A549 (cell line): ENCODE measurements around the gene SORCS3. TPM values are rescaled to one million over a fixed set of nuclear protein-coding genes. Genes with fewer than 3 reads are reported as not detected.

Experiments
- ATAC-seq, 2 experiments: fragments of 200-7000 bp in 1 of 2; fragments of >200 bp in 1 of 2; cut with Nextera tagmentation in 1 of 2; cut with Tn5 transposase in 1 of 2; 3 replicates each; pipeline versions ENCODE4 v1.8.0 to v1.9.1; 2018 to 2020; ENCODE audit warnings: mild to moderate bottlenecking in 1 of 2, moderate library complexity in 1 of 2
- CTCF ChIA-PET: fragments of 300-600 bp; sonication (Branson Sonifier 250); formaldehyde crosslinking; extraction: SDS; loops from one replicate; lab custom pipeline; 2021; ENCODE audit warnings: antibody characterized with exemption, inconsistent platforms; lab: Yijun Ruan, JAX
- POLR2A ChIA-PET: fragments of 350-600 bp; formaldehyde crosslinking; extraction: SDS; loops from one replicate; lab custom pipeline; 2021; ENCODE audit warnings: antibody characterized with exemption, inconsistent platforms; lab: Yijun Ruan, JAX
- DNase-seq, 2 experiments: peaks; one replicate each; pipeline versions ENCODE4 v3.0.0 to v3.0.0-alpha.2; 2011 to 2016; ENCODE audit warnings: low read depth in 1 of 2, low spot score in 1 of 2
- FAIRE-seq: peaks from 2 replicates; lab custom pipeline; 2011; peaks lifted over from hg19 to GRCh38; lab: Jason Lieb, UNC
- H3K27ac ChIP-seq, 2 experiments: fragments of >200 bp; sonication (Bioruptor Twin); formaldehyde crosslinking; 3 replicates each; pipeline ENCODE4 v1.5.1; 2016 to 2017
- H3K4me1 ChIP-seq: fragments of >200 bp; sonication (Bioruptor Twin); formaldehyde crosslinking; 3 replicates; pipeline ENCODE4 v1.6.1; 2016
- H3K4me2 ChIP-seq: fragments of >200 bp; sonication (Bioruptor Twin); formaldehyde crosslinking; 3 replicates; pipeline ENCODE4 v1.6.1; 2016
- H3K4me3 ChIP-seq: fragments of >200 bp; sonication (Bioruptor Twin); formaldehyde crosslinking; 3 replicates; pipeline ENCODE4 v1.5.1; 2016
- H3K9me3 ChIP-seq: fragments of >200 bp; sonication (Bioruptor Twin); formaldehyde crosslinking; 3 replicates; pipeline ENCODE4 v1.6.1; 2016
- CBX2 ChIP-seq: fragments of 200-600 bp; sonication (generic); IDR thresholded peaks from 2 replicates; pipeline ENCODE4 v1.6.1; 2016; ENCODE audit warnings: low read depth, mild to moderate bottlenecking, borderline replicate concordance
- CBX8 ChIP-seq: fragments of 200-600 bp; sonication (generic); IDR thresholded peaks from 2 replicates; pipeline ENCODE4 v1.6.1; 2016
- CEBPB ChIP-seq, 2 experiments: fragments of >200 bp in 1 of 2; sonication (Bioruptor Twin) in 1 of 2; formaldehyde crosslinking in 1 of 2; IDR thresholded peaks; 2 replicates each; pipeline ENCODE4 v1.6.1; 2012 to 2016
- CHD4 ChIP-seq: fragments of 200-600 bp; sonication (generic); IDR thresholded peaks from 2 replicates; pipeline ENCODE4 v1.6.1; 2016; ENCODE audit warnings: antibody characterized with exemption, mild to moderate bottlenecking, borderline replicate concordance
- CTCF ChIP-seq: fragments of >200 bp; sonication (Bioruptor Twin); formaldehyde crosslinking; IDR thresholded peaks from 3 replicates; pipeline ENCODE4 v1.5.1; 2016
- EHF ChIP-seq: fragments of 250-450 bp; sonication (Bioruptor Pico); IDR thresholded peaks from 2 replicates; pipeline ENCODE4 v1.5.0; 2020; ENCODE audit warnings: mild to moderate bottlenecking
- EP300 ChIP-seq, 2 experiments: fragments of >200 bp; sonication (Bioruptor Twin); formaldehyde crosslinking; IDR thresholded peaks; 2 replicates in 1 of 2; 3 replicates in 1 of 2; pipeline ENCODE4 v1.6.1; 2016 to 2017
- ESRRA ChIP-seq: fragments of 150-350 bp; IDR thresholded peaks from 2 replicates; pipeline ENCODE4 v1.6.1; 2014; ENCODE audit warnings: mild to moderate bottlenecking, low read length, borderline replicate concordance
- HDAC2 ChIP-seq: fragments of 200-600 bp; sonication (generic); IDR thresholded peaks from 2 replicates; pipeline ENCODE4 v1.6.1; 2016
- HES2 ChIP-seq: fragments of >200 bp; sonication (Bioruptor Twin); formaldehyde crosslinking; IDR thresholded peaks from 2 replicates; pipeline ENCODE4 v1.6.1; 2016
- HOXB5 ChIP-seq: fragments of 250-450 bp; sonication (Bioruptor Pico); IDR thresholded peaks from 2 replicates; pipeline ENCODE4 v1.5.0; 2020; ENCODE audit warnings: mild to moderate bottlenecking, moderate library complexity
- JUNB ChIP-seq: fragments of >200 bp; sonication (Bioruptor Twin); formaldehyde crosslinking; IDR thresholded peaks from 2 replicates; pipeline ENCODE4 v1.6.1; 2016
- KDM1A ChIP-seq: fragments of 200-600 bp; sonication (generic); IDR thresholded peaks from 2 replicates; pipeline ENCODE4 v1.6.1; 2016; ENCODE audit warnings: low read depth, mild to moderate bottlenecking
- KDM5A ChIP-seq: fragments of 200-600 bp; sonication (generic); IDR thresholded peaks from 2 replicates; pipeline ENCODE4 v1.6.1; 2016; ENCODE audit warnings: antibody characterized with exemption, mild to moderate bottlenecking
- PBX3 ChIP-seq: IDR thresholded peaks from 2 replicates; pipeline ENCODE4 v1.6.1; 2012
- REST ChIP-seq: fragments of 200-600 bp; sonication (generic); IDR thresholded peaks from 2 replicates; pipeline ENCODE4 v1.6.1; 2016; ENCODE audit warnings: antibody characterized with exemption, mild to moderate bottlenecking, moderate library complexity
- RFX5 ChIP-seq: fragments of 450-650 bp; IDR thresholded peaks from 2 replicates; pipeline ENCODE4 v1.7.1; 2014; ENCODE audit warnings: antibody characterized with exemption, mild to moderate bottlenecking, moderate library complexity
- RNF2 ChIP-seq: fragments of 200-600 bp; sonication (generic); IDR thresholded peaks from 2 replicates; pipeline ENCODE4 v1.6.1; 2016; ENCODE audit warnings: low read depth, mild to moderate bottlenecking, antibody characterized with exemption, moderate library complexity, borderline replicate concordance
- SMC3 ChIP-seq: fragments of >200 bp; sonication (Bioruptor Twin); formaldehyde crosslinking; IDR thresholded peaks from 3 replicates; pipeline ENCODE4 v1.6.1; 2018; ENCODE audit warnings: inconsistent platforms
- TP53 ChIP-seq: fragments of 250-450 bp; sonication (Bioruptor Pico); IDR thresholded peaks from 2 replicates; pipeline ENCODE4 v1.5.0; 2021; ENCODE audit warnings: mild to moderate bottlenecking, moderate library complexity
- USF2 ChIP-seq: fragments of 450-650 bp; IDR thresholded peaks from 2 replicates; pipeline ENCODE4 v1.6.1; 2014; ENCODE audit warnings: antibody characterized with exemption
- ZNF302 ChIP-seq: fragments of 250-450 bp; sonication (Bioruptor Pico); IDR thresholded peaks from 2 replicates; pipeline ENCODE4 v1.9.0; 2021; ENCODE audit warnings: inconsistent platforms, mild to moderate bottlenecking, moderate library complexity
- WGBS: methylation state at CpG from one replicate; pipeline ENCODE4 v1.1.6; 2017; ENCODE audit errors: missing lambda C conversion rate; 5-methylcytosine and 5-hydroxymethylcytosine counted together
- polyA plus RNA-seq, 4 experiments: library from polyadenylated mRNA; depleted of rRNA in 3 of 4; stranded (reverse); fragments of >200 nt; fragmentation: RNase III in 1 of 4; extraction: RNeasy Plus Mini Kit Qiagen cat#74134 plus additional on column Dnase treatment in 1 of 4; gene quantifications; 2 replicates in 3 of 4; 3 replicates in 1 of 4; pipeline ENCODE4 v1.2.3, GENCODE V29; 2011 to 2017

SORCS3 gene
- polyA plus RNA-seq, 2 of the 4 experiments (the other 2 are of a cell fraction): not detected

- no peak for FAIRE-seq
- Histone ChIP-seq H3K9me3 (no peaks in the 10 kb centered on the region), H3K27ac (no peak overlapping the region), H3K4me1 (no peaks in the 10 kb centered on the region), H3K4me2 (no peak overlapping the region), H3K4me3 (no peak overlapping the region)
- ATAC-seq: no peak
- no peak for DNase-seq
- CTCF ChIA-PET: no interaction called here
- TF ChIP-seq ESRRA: no peak
- TF ChIP-seq REST: no peak
- no peak for TF ChIP-seq CBX2
- TF ChIP-seq EHF (CRISPR knock-in tag): no peak
- no peak for TF ChIP-seq KDM5A
- no peak for TF ChIP-seq USF2
- no peak for TF ChIP-seq JUNB
- TF ChIP-seq CBX8: no peak
- no peak for TF ChIP-seq CEBPB (IDR thresholded peaks at IDR 0.05)
- TF ChIP-seq ZNF302: no peak
- TF ChIP-seq EP300 (IDR thresholded peaks at IDR 0.05): no peak
- no peak for TF ChIP-seq TP53 (CRISPR knock-in tag)
- no peak for TF ChIP-seq SMC3
- TF ChIP-seq RNF2: no peak
- TF ChIP-seq PBX3: no peak
- POLR2A ChIA-PET: no interaction called here
- 3% methylated on average over 3 of the region's 3 CpGs for WGBS
Observed at GRCh38 chr10:105140600-105140999, 499.5 kb downstream of the SORCS3 start.

- 2% methylated on average over 2 of the region's 2 CpGs for WGBS
- ATAC-seq: no peak
- Histone ChIP-seq H3K4me2 (no peak overlapping the region), H3K4me3 (no peak overlapping the region), H3K4me1 (no peaks in the 10 kb centered on the region), H3K9me3 (no peaks in the 10 kb centered on the region)
- POLR2A ChIA-PET: no interaction called here
- CTCF ChIA-PET: interaction anchor here (1.0 kb wide), 1 partner anchor 11 kb away, joined by 3 read pairs; no protein-coding TSS in a partner anchor
- TF ChIP-seq CHD4 (no peak), ZNF302 (no peak)
- TF ChIP-seq, all 56 proteins: peak for 0
- FAIRE-seq (no peak), DNase-seq (no peak)
- H3K27ac ChIP-seq: no peak overlapping the region
Observed at GRCh38 chr10:105145711-105146110, 504.6 kb downstream of the SORCS3 start.

GRCh38 chr10:105146436-105146835 lies 505.3 kb downstream of the SORCS3 start:
- WGBS: 49% methylated on average over 2 of the region's 2 CpGs
- TF ChIP-seq REST (no peak), SMC3 (no peak), RNF2 (no peak), RFX5 (no peak), EHF (CRISPR knock-in tag) (no peak), HDAC2 (no peak), CTCF (no peak), CHD4 (no peak), KDM5A (no peak), HES2 (no peak), HOXB5 (no peak), ESRRA (no peak), KDM1A (no peak)

More at GRCh38 chr10:105146436-105146835, 505.3 kb downstream of the SORCS3 start:
- no peaks in the 10 kb centered on the region for H3K9me3 ChIP-seq
- ATAC-seq (no peak), FAIRE-seq (no peak), DNase-seq (no peak)
- no peak overlapping the region for H3K4me2 ChIP-seq
- no peaks in the 10 kb centered on the region for H3K4me1 ChIP-seq
- H3K4me3 ChIP-seq: no peak overlapping the region
- H3K27ac ChIP-seq: no peak overlapping the region
- ChIA-PET CTCF (no interaction called here), POLR2A (no interaction called here)
